K562 (cell line): ENCODE measurements around the gene KIAA2012.

Source experiments
- EZH2 ChIP-seq: IDR thresholded peaks from 2 replicates; pipeline ENCODE4 v1.6.1; 2012; ENCODE audit warnings: low read depth, mild to moderate bottlenecking, inconsistent platforms, low read length, borderline replicate concordance
- LEF1 ChIP-seq: fragments of 450-650 bp; IDR thresholded peaks from 2 replicates; pipeline ENCODE4 v1.6.1; 2016; ENCODE audit warnings: mild to moderate bottlenecking
- NFE2 ChIP-seq: IDR thresholded peaks from 2 replicates; pipeline ENCODE4 v1.6.1; 2014; ENCODE audit warnings: antibody characterized with exemption, low read depth
- RBM39 ChIP-seq: fragments of 200-400 bp; formaldehyde crosslinking; optimal IDR thresholded peaks from 2 replicates; pipeline ENCODE3; 2018; ENCODE audit warnings: low read depth, low read length
- SMC3 ChIP-seq: conservative IDR thresholded peaks from 2 replicates; pipeline ENCODE4 v1.6.1; 2011; ENCODE audit warnings: low read depth, low read length, improper control_type of control experiment; ENCODE audit not compliant: insufficient read depth
- SREBF2 ChIP-seq: sonication (generic); formaldehyde crosslinking; IDR thresholded peaks from 2 replicates; pipeline ENCODE4 v1.4.0; 2020; ENCODE audit warnings: mild to moderate bottlenecking, missing genetic modification reagents
- ZZZ3 ChIP-seq: fragments of 450-650 bp; IDR thresholded peaks from 2 replicates; pipeline ENCODE4 v1.6.1; 2016; ENCODE audit warnings: antibody characterized with exemption, mild to moderate bottlenecking, moderate library complexity
- TF ChIP-seq, protein P1 (sequence below), 3 experiments: IDR thresholded peaks in 2 of 3; conservative IDR thresholded peaks in 1 of 3; 2 replicates each; pipeline ENCODE4 v1.5.1; 2011 to 2012; ENCODE audit warnings: low read length in 3 of 3, mild to moderate bottlenecking in 3 of 3, control low read depth in 2 of 3, improper control_type of control experiment in 1 of 3, inconsistent platforms in 1 of 3, low read depth in 1 of 3, mixed read lengths in 1 of 3, moderate library complexity in 1 of 3; ENCODE audit not compliant: insufficient read depth in 2 of 3
- TF ChIP-seq, protein P2 (sequence below): fragments of 250-450 bp; sonication (Bioruptor Pico); IDR thresholded peaks from 2 replicates; pipeline ENCODE4 v1.8.0; 2021; ENCODE audit warnings: moderate library complexity, mild to moderate bottlenecking, inconsistent platforms

DNA sequence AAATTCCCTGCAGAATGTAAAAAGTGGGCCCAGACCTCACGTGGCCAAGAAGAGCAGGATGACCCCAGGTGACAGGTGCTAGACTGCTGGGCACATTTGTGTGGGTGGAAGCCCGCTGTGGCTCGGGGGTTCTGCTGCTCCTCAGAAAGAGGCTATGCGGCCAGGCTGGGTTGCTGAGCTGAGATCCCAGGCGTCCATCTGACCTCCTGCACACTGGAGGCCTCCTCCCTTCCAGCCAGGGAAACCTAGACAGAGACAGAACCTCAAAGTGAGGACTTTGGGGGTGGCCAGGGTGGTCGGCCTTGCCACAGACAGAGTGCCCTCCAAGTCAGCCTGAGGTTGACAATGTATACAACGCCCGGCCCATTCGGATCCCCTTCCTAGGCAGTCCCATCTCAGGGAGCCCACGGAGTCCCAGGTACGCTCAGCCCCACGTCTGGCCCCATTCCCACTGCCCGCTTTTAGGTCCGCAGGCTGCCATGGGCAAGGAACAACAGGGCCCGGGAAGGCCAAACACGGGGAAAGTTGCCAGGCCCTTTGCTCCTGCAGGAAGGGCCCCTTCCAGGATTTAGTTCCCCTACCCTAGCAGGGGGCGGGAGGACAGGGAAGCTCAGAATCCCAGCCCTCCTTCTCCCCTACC lies 75.6 kb downstream of the KIAA2012 start:
- TF ChIP-seq SMC3 (no peak), EZH2 (no peak), NFE2 (no peak), RBM39 (no peak), ZZZ3 (no peak), SREBF2 (no peak), LEF1 (no peak)
- TF ChIP-seq, protein P1, sequence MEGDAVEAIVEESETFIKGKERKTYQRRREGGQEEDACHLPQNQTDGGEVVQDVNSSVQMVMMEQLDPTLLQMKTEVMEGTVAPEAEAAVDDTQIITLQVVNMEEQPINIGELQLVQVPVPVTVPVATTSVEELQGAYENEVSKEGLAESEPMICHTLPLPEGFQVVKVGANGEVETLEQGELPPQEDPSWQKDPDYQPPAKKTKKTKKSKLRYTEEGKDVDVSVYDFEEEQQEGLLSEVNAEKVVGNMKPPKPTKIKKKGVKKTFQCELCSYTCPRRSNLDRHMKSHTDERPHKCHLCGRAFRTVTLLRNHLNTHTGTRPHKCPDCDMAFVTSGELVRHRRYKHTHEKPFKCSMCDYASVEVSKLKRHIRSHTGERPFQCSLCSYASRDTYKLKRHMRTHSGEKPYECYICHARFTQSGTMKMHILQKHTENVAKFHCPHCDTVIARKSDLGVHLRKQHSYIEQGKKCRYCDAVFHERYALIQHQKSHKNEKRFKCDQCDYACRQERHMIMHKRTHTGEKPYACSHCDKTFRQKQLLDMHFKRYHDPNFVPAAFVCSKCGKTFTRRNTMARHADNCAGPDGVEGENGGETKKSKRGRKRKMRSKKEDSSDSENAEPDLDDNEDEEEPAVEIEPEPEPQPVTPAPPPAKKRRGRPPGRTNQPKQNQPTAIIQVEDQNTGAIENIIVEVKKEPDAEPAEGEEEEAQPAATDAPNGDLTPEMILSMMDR (IDR thresholded peaks at IDR 0.05 in 2 of 3, conservative IDR thresholded peaks at IDR 0.05 in 1 of 3; ENCODE audit: insufficient read depth in 2 of 3, low read depth in 1 of 3, low read length in 3 of 3): no peak
- TF ChIP-seq, protein P2, sequence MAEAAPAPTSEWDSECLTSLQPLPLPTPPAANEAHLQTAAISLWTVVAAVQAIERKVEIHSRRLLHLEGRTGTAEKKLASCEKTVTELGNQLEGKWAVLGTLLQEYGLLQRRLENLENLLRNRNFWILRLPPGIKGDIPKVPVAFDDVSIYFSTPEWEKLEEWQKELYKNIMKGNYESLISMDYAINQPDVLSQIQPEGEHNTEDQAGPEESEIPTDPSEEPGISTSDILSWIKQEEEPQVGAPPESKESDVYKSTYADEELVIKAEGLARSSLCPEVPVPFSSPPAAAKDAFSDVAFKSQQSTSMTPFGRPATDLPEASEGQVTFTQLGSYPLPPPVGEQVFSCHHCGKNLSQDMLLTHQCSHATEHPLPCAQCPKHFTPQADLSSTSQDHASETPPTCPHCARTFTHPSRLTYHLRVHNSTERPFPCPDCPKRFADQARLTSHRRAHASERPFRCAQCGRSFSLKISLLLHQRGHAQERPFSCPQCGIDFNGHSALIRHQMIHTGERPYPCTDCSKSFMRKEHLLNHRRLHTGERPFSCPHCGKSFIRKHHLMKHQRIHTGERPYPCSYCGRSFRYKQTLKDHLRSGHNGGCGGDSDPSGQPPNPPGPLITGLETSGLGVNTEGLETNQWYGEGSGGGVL (CRISPR knock-in tag): no peak
